Liver (tissue), 9 donors: ENCODE results near the gene SLC66A2. TPM values are rescaled to one million over a fixed set of nuclear protein-coding genes. Genes with fewer than 3 reads are reported as not detected.

Experiments used
- DNase-seq: peaks from one replicate; pipeline ENCODE4 v3.0.0-alpha.2; 2017; ENCODE audit warnings: low spot score
- H3K27ac ChIP-seq, 2 donors: one replicate each; pipeline ENCODE4 v1.7.0; 2013; ENCODE audit warnings: inconsistent platforms in 2 of 2, low read length in 2 of 2, control low read depth in 1 of 2, low read depth in 1 of 2, mild to moderate bottlenecking in 1 of 2
- H3K27me3 ChIP-seq, 4 donors: one replicate each; pipeline versions ENCODE4 v1.6.1 to v1.7.0; 2013; ENCODE audit warnings: low read length in 3 of 4, inconsistent platforms in 1 of 4, mild to moderate bottlenecking in 1 of 4, moderate library complexity in 1 of 4; ENCODE audit not compliant: control insufficient read depth in 4 of 4, insufficient read depth in 4 of 4
- H3K36me3 ChIP-seq, 4 donors: one replicate each; pipeline versions ENCODE4 v1.6.1 to v1.7.0; 2013; ENCODE audit warnings: low read length in 3 of 4, mild to moderate bottlenecking in 3 of 4, low read depth in 1 of 4, moderate library complexity in 1 of 4; ENCODE audit not compliant: control insufficient read depth in 4 of 4, insufficient read depth in 3 of 4
- H3K4me1 ChIP-seq, 4 donors: one replicate each; pipeline versions ENCODE4 v1.6.1 to v1.7.0; 2013; ENCODE audit warnings: low read length in 3 of 4, mild to moderate bottlenecking in 3 of 4, moderate library complexity in 1 of 4; ENCODE audit not compliant: control insufficient read depth in 4 of 4, insufficient read depth in 4 of 4
- H3K4me3 ChIP-seq, 3 donors: one replicate each; pipeline versions ENCODE4 v1.6.1 to v1.7.0; 2013; ENCODE audit warnings: low read length in 3 of 3, control low read depth in 1 of 3, low read depth in 1 of 3, mild to moderate bottlenecking in 1 of 3
- H3K9ac ChIP-seq, 2 donors: one replicate each; pipeline ENCODE4 v1.7.0; 2013; ENCODE audit warnings: low read length in 2 of 2, mild to moderate bottlenecking in 2 of 2, moderate library complexity in 2 of 2, control low read depth in 1 of 2, low read depth in 1 of 2
- H3K9me3 ChIP-seq, 4 donors: one replicate each; pipeline versions ENCODE4 v1.6.1 to v1.7.0; 2013; ENCODE audit warnings: low read length in 3 of 4; ENCODE audit not compliant: control insufficient read depth in 4 of 4
- EGR1 ChIP-seq, 2 donors: IDR thresholded peaks; 2 replicates each; pipeline ENCODE4 v1.6.1; 2016 to 2018; ENCODE audit warnings: antibody characterized with exemption in 2 of 2, low read depth in 2 of 2
- FOXA1 ChIP-seq: IDR thresholded peaks from 2 replicates; pipeline ENCODE4 v1.6.1; 2016; ENCODE audit warnings: antibody characterized with exemption
- FOXA2 ChIP-seq: IDR thresholded peaks from 2 replicates; pipeline ENCODE4 v1.6.1; 2016; ENCODE audit warnings: antibody characterized with exemption
- GABPA ChIP-seq, 2 donors: IDR thresholded peaks in 1 of 2; conservative IDR thresholded peaks in 1 of 2; 2 replicates each; pipeline ENCODE4 v1.6.1; 2016; ENCODE audit warnings: antibody characterized with exemption in 2 of 2, mild to moderate bottlenecking in 1 of 2, moderate library complexity in 1 of 2
- HNF4A ChIP-seq, 2 donors: conservative IDR thresholded peaks; 2 replicates each; pipeline ENCODE4 v1.6.1; 2016; ENCODE audit warnings: antibody characterized with exemption in 2 of 2, mild to moderate bottlenecking in 2 of 2
- HNF4G ChIP-seq: IDR thresholded peaks from 2 replicates; pipeline ENCODE4 v1.6.1; 2016; ENCODE audit warnings: antibody characterized with exemption
- JUND ChIP-seq, 2 donors: IDR thresholded peaks; 2 replicates each; pipeline ENCODE4 v1.6.1; 2016; ENCODE audit warnings: antibody characterized with exemption in 2 of 2
- NR2F2 ChIP-seq: IDR thresholded peaks from 2 replicates; pipeline ENCODE4 v1.6.1; 2016; ENCODE audit warnings: antibody characterized with exemption
- RAD21 ChIP-seq, 2 donors: IDR thresholded peaks; 2 replicates each; pipeline ENCODE4 v1.6.1; 2016; ENCODE audit warnings: antibody characterized with exemption in 2 of 2, mild to moderate bottlenecking in 2 of 2
- RXRA ChIP-seq, 2 donors: IDR thresholded peaks; 2 replicates each; pipeline ENCODE4 v1.6.1; 2017 to 2018; ENCODE audit warnings: antibody characterized with exemption in 2 of 2, mild to moderate bottlenecking in 1 of 2
- SP1 ChIP-seq: IDR thresholded peaks from 2 replicates; pipeline ENCODE4 v1.6.1; 2018; ENCODE audit warnings: antibody characterized with exemption, mild to moderate bottlenecking
- TAF1 ChIP-seq: conservative IDR thresholded peaks from 2 replicates; pipeline ENCODE4 v1.6.1; 2016; ENCODE audit warnings: antibody characterized with exemption, mild to moderate bottlenecking
- YY1 ChIP-seq: IDR thresholded peaks from 2 replicates; pipeline ENCODE4 v1.6.1; 2016; ENCODE audit warnings: antibody characterized with exemption, mild to moderate bottlenecking
- whole genome bisulfite sequencing: extraction: QIAGEN DNeasy Blood & Tissue Kit; methylation state at CpG from one replicate; pipeline ENCODE4 v1.1.7; 2013; 5-methylcytosine and 5-hydroxymethylcytosine counted together
- polyA plus RNA-seq, 2 donors: library from polyadenylated mRNA; stranded (reverse) in 1 of 2; unstranded in 1 of 2; fragments of 200-250 nt in 1 of 2; fragments of >200 nt in 1 of 2; fragmentation: Nextera tagmentation in 1 of 2; extraction: Ambion mirVana in 1 of 2; gene quantifications; one replicate each; pipeline versions ENCODE4 v1.2.1 to v1.2.3, GENCODE V29; 2013 to 2015
- total RNA-seq, 2 donors: library from RNA; depleted of rRNA; stranded (reverse); fragments of >200 nt; gene quantifications; one replicate each; pipeline ENCODE4 v1.2.3, GENCODE V29; 2014
- TF ChIP-seq, protein P1 (sequence below): fragments of 150-350 bp; IDR thresholded peaks from 2 replicates; pipeline ENCODE4 v1.5.1; 2017; ENCODE audit warnings: improper control_type of control experiment, low read depth, low read length; ENCODE audit not compliant: missing input control
- TF ChIP-seq, protein P2 (sequence below): IDR thresholded peaks from 2 replicates; pipeline ENCODE4 v1.6.1; 2016; ENCODE audit warnings: antibody characterized with exemption
- TF ChIP-seq, protein P3 (sequence below): IDR thresholded peaks from 2 replicates; pipeline ENCODE4 v1.6.1; 2016; ENCODE audit warnings: antibody characterized with exemption, mild to moderate bottlenecking
- TF ChIP-seq, protein P4 (sequence below): IDR thresholded peaks from 2 replicates; pipeline ENCODE4 v1.6.1; 2016; ENCODE audit warnings: antibody characterized with exemption
- TF ChIP-seq, protein P5 (sequence below): IDR thresholded peaks from 2 replicates; pipeline ENCODE4 v1.6.1; 2016; ENCODE audit warnings: antibody characterized with exemption
- donor health status: healthy.
- donor health status: healthy.
- donor health status: healthy.
- donor health status: healthy.
- donor health status: healthy.

SLC66A2 gene
- total and polyA plus RNA-seq, 4 donors: 47.8 to 107 (median 67.9) TPM

DNA sequence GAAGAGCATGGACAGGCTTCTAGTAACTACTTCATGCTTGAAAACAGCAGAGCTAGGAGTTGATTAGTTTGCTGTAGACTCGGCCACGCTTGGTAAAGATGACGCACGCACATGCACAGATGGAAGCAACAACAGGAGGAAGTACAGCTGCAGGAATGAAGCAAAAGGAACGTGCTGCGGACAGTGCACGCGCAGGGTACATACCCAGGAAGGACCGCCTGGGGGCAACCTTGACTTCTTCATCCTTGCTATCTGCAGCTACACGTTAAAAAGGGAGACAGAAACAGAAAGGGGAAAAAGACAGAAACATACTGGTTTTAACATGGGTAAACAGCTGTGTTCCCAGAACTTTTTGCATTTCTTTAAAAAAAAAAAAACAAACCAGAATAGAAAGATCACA, 17.7 kb downstream of the SLC66A2 start:
- Histone ChIP-seq H3K27me3 (no peaks in the 10 kb centered on the region), H3K9me3 (peaks cover 0 to 3% (median 2%) of the 10 kb centered on the region in 4 donors), H3K9ac (peak overlapping the region in 1 of 2 donors; percentile 17), H3K36me3 (peaks cover 3 to 16% (median 14%) of the 10 kb centered on the region in 4 donors), H3K27ac (peak overlapping the region; percentile 65 to 86), H3K4me3 (peak overlapping the region in 1 of 3 donors; percentile 17), H3K4me1 (peaks cover 20 to 52% (median 46%) of the 10 kb centered on the region in 4 donors)
- WGBS: 33% methylated on average over 10 of the region's 10 CpGs
- TF ChIP-seq, protein P1, sequence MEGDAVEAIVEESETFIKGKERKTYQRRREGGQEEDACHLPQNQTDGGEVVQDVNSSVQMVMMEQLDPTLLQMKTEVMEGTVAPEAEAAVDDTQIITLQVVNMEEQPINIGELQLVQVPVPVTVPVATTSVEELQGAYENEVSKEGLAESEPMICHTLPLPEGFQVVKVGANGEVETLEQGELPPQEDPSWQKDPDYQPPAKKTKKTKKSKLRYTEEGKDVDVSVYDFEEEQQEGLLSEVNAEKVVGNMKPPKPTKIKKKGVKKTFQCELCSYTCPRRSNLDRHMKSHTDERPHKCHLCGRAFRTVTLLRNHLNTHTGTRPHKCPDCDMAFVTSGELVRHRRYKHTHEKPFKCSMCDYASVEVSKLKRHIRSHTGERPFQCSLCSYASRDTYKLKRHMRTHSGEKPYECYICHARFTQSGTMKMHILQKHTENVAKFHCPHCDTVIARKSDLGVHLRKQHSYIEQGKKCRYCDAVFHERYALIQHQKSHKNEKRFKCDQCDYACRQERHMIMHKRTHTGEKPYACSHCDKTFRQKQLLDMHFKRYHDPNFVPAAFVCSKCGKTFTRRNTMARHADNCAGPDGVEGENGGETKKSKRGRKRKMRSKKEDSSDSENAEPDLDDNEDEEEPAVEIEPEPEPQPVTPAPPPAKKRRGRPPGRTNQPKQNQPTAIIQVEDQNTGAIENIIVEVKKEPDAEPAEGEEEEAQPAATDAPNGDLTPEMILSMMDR: peak; percentile 69
- TF ChIP-seq, protein P2, sequence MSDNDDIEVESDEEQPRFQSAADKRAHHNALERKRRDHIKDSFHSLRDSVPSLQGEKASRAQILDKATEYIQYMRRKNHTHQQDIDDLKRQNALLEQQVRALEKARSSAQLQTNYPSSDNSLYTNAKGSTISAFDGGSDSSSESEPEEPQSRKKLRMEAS: no peak
- peak; percentile 79 to 80 for TF ChIP-seq RAD21 (IDR thresholded peaks at IDR 0.05)
- DNase-seq: no peak

DNA sequence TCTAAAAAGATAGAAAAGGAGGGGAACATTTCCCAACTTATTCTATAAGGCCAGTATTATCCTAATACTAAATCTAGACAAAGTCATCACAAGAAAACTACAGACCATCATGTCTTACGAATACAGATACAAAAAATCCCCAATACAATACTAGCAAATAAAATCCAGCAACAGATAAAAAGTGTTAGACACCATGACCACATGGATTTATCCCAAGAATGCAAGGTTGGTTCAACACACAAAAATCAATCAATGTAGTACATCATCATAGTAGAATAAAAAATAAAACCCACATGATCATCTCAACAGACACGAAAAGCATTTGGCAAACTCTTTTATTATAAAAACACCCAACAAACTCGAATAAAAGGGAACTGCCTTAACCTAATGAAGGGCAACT, 18.5 kb downstream of the SLC66A2 start:
- Histone ChIP-seq H3K4me3 (no peak overlapping the region), H3K4me1 (peaks cover 17 to 47% (median 39%) of the 10 kb centered on the region in 4 donors), H3K9me3 (peaks cover 0 to 3% (median 2%) of the 10 kb centered on the region in 4 donors), H3K27ac (no peak overlapping the region), H3K36me3 (peaks cover 3 to 24% (median 19%) of the 10 kb centered on the region in 4 donors), H3K9ac (no peak overlapping the region), H3K27me3 (no peaks in the 10 kb centered on the region)
- no peak for DNase-seq
- TF ChIP-seq, protein P1: no peak
- TF ChIP-seq FOXA2 (no peak), FOXA1 (no peak), RXRA (IDR thresholded peaks at IDR 0.05) (no peak), YY1 (no peak), RAD21 (IDR thresholded peaks at IDR 0.05) (no peak), SP1 (no peak), GABPA (IDR thresholded peaks at IDR 0.05 in 1 of 2, conservative IDR thresholded peaks at IDR 0.05 in 1 of 2) (no peak), JUND (IDR thresholded peaks at IDR 0.05) (no peak), TAF1 (no peak), NR2F2 (no peak), HNF4G (no peak), EGR1 (IDR thresholded peaks at IDR 0.05; ENCODE audit: low read depth in 2 of 2) (no peak), HNF4A (conservative IDR thresholded peaks at IDR 0.05) (no peak)
- TF ChIP-seq, protein P2: no peak
- TF ChIP-seq, protein P3, sequence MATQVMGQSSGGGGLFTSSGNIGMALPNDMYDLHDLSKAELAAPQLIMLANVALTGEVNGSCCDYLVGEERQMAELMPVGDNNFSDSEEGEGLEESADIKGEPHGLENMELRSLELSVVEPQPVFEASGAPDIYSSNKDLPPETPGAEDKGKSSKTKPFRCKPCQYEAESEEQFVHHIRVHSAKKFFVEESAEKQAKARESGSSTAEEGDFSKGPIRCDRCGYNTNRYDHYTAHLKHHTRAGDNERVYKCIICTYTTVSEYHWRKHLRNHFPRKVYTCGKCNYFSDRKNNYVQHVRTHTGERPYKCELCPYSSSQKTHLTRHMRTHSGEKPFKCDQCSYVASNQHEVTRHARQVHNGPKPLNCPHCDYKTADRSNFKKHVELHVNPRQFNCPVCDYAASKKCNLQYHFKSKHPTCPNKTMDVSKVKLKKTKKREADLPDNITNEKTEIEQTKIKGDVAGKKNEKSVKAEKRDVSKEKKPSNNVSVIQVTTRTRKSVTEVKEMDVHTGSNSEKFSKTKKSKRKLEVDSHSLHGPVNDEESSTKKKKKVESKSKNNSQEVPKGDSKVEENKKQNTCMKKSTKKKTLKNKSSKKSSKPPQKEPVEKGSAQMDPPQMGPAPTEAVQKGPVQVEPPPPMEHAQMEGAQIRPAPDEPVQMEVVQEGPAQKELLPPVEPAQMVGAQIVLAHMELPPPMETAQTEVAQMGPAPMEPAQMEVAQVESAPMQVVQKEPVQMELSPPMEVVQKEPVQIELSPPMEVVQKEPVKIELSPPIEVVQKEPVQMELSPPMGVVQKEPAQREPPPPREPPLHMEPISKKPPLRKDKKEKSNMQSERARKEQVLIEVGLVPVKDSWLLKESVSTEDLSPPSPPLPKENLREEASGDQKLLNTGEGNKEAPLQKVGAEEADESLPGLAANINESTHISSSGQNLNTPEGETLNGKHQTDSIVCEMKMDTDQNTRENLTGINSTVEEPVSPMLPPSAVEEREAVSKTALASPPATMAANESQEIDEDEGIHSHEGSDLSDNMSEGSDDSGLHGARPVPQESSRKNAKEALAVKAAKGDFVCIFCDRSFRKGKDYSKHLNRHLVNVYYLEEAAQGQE: no peak
- TF ChIP-seq, protein P4, sequence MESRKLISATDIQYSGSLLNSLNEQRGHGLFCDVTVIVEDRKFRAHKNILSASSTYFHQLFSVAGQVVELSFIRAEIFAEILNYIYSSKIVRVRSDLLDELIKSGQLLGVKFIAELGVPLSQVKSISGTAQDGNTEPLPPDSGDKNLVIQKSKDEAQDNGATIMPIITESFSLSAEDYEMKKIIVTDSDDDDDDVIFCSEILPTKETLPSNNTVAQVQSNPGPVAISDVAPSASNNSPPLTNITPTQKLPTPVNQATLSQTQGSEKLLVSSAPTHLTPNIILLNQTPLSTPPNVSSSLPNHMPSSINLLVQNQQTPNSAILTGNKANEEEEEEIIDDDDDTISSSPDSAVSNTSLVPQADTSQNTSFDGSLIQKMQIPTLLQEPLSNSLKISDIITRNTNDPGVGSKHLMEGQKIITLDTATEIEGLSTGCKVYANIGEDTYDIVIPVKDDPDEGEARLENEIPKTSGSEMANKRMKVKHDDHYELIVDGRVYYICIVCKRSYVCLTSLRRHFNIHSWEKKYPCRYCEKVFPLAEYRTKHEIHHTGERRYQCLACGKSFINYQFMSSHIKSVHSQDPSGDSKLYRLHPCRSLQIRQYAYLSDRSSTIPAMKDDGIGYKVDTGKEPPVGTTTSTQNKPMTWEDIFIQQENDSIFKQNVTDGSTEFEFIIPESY: no peak
- TF ChIP-seq, protein P5, sequence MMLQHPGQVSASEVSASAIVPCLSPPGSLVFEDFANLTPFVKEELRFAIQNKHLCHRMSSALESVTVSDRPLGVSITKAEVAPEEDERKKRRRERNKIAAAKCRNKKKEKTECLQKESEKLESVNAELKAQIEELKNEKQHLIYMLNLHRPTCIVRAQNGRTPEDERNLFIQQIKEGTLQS: no peak
- WGBS: 89% methylated on average over 3 of the region's 3 CpGs
